ENCODE data around the gene PPFIA3. TPM values are rescaled to one million over a fixed set of nuclear protein-coding genes. Genes with fewer than 3 reads are reported as not detected.
A peak's percentile ranks its signal among the peaks of the same experiment; 100 is the strongest.
"Not testable (repeated sequence)": the region's sequence is repeated elsewhere in the genome, so short reads cannot be mapped to it uniquely, and the experiment has no call there.

PPFIA3 gene
- total RNA-seq, 1 experiment from 2014 or later, result 56.3 TPM

DNA sequence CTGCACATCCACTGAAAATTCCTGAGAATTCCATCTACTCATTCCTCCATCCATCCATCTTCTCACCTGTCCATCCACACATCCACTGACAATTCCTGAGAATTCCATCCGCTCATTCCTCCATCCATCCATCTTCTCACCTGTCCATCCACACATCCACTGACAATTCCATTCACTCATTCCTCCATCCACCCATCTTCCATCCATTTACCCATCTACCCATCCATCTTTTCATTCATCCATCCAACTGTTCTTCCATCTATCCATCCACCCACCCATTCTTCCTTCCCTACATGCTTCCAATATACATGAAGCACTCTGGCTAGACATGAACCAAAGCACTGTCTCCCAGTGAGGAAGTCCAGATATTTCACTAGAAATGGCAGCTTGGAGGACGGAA lies 53.9 kb downstream of the PPFIA3 start:
- intact Hi-C loops (cut with micrococcal nuclease), result no loop called here
- Histone ChIP-seq H3K27ac (ENCODE audit: low read length) (no peak overlapping the region), H2AFZ (ENCODE audit: low read length) (no peak overlapping the region), H3K79me2 (ENCODE audit: low read length) (no peaks in the 10 kb centered on the region), H3F3A (ENCODE audit: low read length, unreplicated experiment) (no peaks in the 10 kb centered on the region), H3K9me3 (ENCODE audit: low read length) (no peaks in the 10 kb centered on the region), H3K4me1 (ENCODE audit: insufficient read depth, low read length) (no peaks in the 10 kb centered on the region), H3K36me3 (ENCODE audit: low read depth, low read length) (peaks cover 23% of the 10 kb centered on the region), H3K4me2 (ENCODE audit: low read length) (no peak overlapping the region), H3K9me2 (replicated peaks; ENCODE audit: low read length) (no peaks in the 10 kb centered on the region), H3K4me3 (ENCODE audit: low read length) (no peak overlapping the region), H3K27me3 (ENCODE audit: low read length) (no peaks in the 10 kb centered on the region), H4K20me1 (ENCODE audit: low read length) (no peaks in the 10 kb centered on the region), H3K9ac (ENCODE audit: low read length) (no peak overlapping the region)
- ChIA-PET CTCF (no interaction called here), POLR2A (ENCODE audit: unreplicated experiment) (no interaction called here)
- TSS peak; percentile 20 for BruUV-seq (replicated peaks)
- DNase-seq, result no peak
- TF ChIP-seq EZH2 (IDR thresholded peaks at IDR 0.05; ENCODE audit: low read length, unreplicated experiment) (no peak), EZH2phosphoT487 (IDR thresholded peaks at IDR 0.05; ENCODE audit: borderline replicate concordance, low read length) (no peak), CTCF (conservative IDR thresholded peaks at IDR 0.05; ENCODE audit: low read depth, low read length) (no peak)
- ATAC-seq, result no peak

DNA sequence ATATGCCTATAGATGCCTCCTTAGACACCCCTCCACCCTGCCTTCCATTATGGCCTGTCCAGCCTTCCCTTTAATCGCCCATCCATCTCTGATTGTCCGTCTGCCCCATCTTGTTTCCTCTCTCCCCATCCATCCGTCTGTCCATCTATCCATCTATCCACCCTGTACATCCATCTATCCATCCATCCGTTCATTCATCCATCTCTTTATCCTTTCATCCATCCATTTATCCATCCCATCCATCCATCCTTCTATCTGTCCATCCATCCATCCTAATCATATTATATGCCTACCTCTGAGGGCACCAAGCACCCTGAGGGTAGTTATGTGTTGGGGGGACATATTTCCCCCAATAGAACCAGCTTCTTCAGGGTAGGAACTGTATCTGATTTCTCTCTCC lies 61.3 kb downstream of the PPFIA3 start:
- POLR2A ChIA-PET (ENCODE audit: unreplicated experiment), result no interaction called here
- Histone ChIP-seq H3K9me2 (replicated peaks; ENCODE audit: low read length) (no peaks in the 10 kb centered on the region), H3F3A (ENCODE audit: low read length, unreplicated experiment) (no peaks in the 10 kb centered on the region), H3K36me3 (ENCODE audit: low read depth, low read length) (peaks cover 29% of the 10 kb centered on the region), H4K20me1 (ENCODE audit: low read length) (no peaks in the 10 kb centered on the region), H2AFZ (ENCODE audit: low read length) (no peak overlapping the region), H3K79me2 (ENCODE audit: low read length) (no peaks in the 10 kb centered on the region), H3K4me3 (ENCODE audit: low read length) (no peak overlapping the region), H3K27me3 (ENCODE audit: low read length) (no peaks in the 10 kb centered on the region), H3K9ac (ENCODE audit: low read length) (no peak overlapping the region), H3K4me1 (ENCODE audit: insufficient read depth, low read length) (no peaks in the 10 kb centered on the region), H3K9me3 (ENCODE audit: low read length) (no peaks in the 10 kb centered on the region), H3K27ac (ENCODE audit: low read length) (no peak overlapping the region), H3K4me2 (ENCODE audit: low read length) (no peak overlapping the region)
- BruUV-seq (replicated peaks), result no TSS peak
- ATAC-seq, result no peak
- intact Hi-C loops (cut with micrococcal nuclease), result no loop called here
- CTCF ChIA-PET, result no interaction called here
- DNase-seq, result no peak
- TF ChIP-seq EZH2phosphoT487 (IDR thresholded peaks at IDR 0.05; ENCODE audit: borderline replicate concordance, low read length), result no peak
- TF ChIP-seq CTCF (conservative IDR thresholded peaks at IDR 0.05; ENCODE audit: low read depth, low read length), result no peak
- TF ChIP-seq EZH2 (IDR thresholded peaks at IDR 0.05; ENCODE audit: low read length, unreplicated experiment), result no peak

- H3K4me3 ChIP-seq (ENCODE audit: low read length); H3K9me3 ChIP-seq (ENCODE audit: low read length); ATAC-seq; H3K27ac ChIP-seq (ENCODE audit: low read length); H2AFZ ChIP-seq (ENCODE audit: low read length); CTCF ChIA-PET; POLR2A ChIA-PET (ENCODE audit: unreplicated experiment); H3K4me2 ChIP-seq (ENCODE audit: low read length); H3K9ac ChIP-seq (ENCODE audit: low read length); H3K27me3 ChIP-seq (ENCODE audit: low read length); H3F3A ChIP-seq (ENCODE audit: low read length, unreplicated experiment); H3K9me2 ChIP-seq (replicated peaks; ENCODE audit: low read length); intact Hi-C loops (cut with micrococcal nuclease); H3K79me2 ChIP-seq (ENCODE audit: low read length); DNase-seq; H4K20me1 ChIP-seq (ENCODE audit: low read length); BruUV-seq (replicated peaks); H3K4me1 ChIP-seq (ENCODE audit: insufficient read depth, low read length): not testable (repeated sequence)
- H3K36me3 ChIP-seq (ENCODE audit: low read depth, low read length), result peaks cover 29% of the 10 kb centered on the region
These were observed 62.9 kb downstream of the PPFIA3 start for GRCh38 chr19:49182010-49182847.

Measured in PC-3 (cell line).